K562 (cell line): Measurements from ENCODE around the gene LDLRAD3. TPM values are rescaled to one million over a fixed set of nuclear protein-coding genes. Genes with fewer than 3 reads are reported as not detected.

Experiments
- ATAC-seq: fragments of 200-7000 bp; cut with Tn5 transposase; 3 replicates; pipeline ENCODE4 v1.9.1; 2020; ENCODE audit warnings: moderate library complexity
- BruUV-seq: library from RNA; stranded (reverse); fragments of 400-500 nt; replicated peaks from 2 replicates; lab custom pipeline; 2021; lab: Mats Ljungman, UMichigan
- CTCF ChIA-PET: fragments of 300-600 bp; formaldehyde crosslinking; extraction: SDS; loops from one replicate; lab custom pipeline; 2021; ENCODE audit warnings: low intra/inter-chr PET ratio; lab: Yijun Ruan, JAX
- POLR2A ChIA-PET: fragments of 300-600, 350-650 bp; sonication (Branson Sonifier 250); formaldehyde crosslinking; extraction: SDS; loops from one replicate; lab custom pipeline; 2021; ENCODE audit warnings: antibody characterized with exemption, inconsistent platforms; lab: Yijun Ruan, JAX
- DNase-seq, 4 experiments: peaks; one replicate each; pipeline versions ENCODE4 v3.0.0 to v3.0.0-alpha.2; 2011 to 2018; ENCODE audit warnings: low spot score in 3 of 4, mixed read lengths in 3 of 4; ENCODE audit errors: extremely low read depth in 1 of 4
- FAIRE-seq: peaks from 2 replicates; lab custom pipeline; 2011; peaks lifted over from hg19 to GRCh38; lab: Jason Lieb, UNC
- H2AFZ ChIP-seq: 2 replicates; pipeline ENCODE4 v1.6.0; 2011; ENCODE audit warnings: low read depth, low read length, control low read depth, inconsistent platforms
- H3K27ac ChIP-seq: fragments of 200-600 bp; 3 replicates; pipeline ENCODE4 v1.8.0; 2011; ENCODE audit warnings: low read depth, mild to moderate bottlenecking, control low read depth, inconsistent platforms, low read length, moderate library complexity, mixed read lengths; ENCODE audit errors: extremely low read depth
- H3K27me3 ChIP-seq, 2 experiments: fragments of 300-600 bp in 1 of 2; 2 replicates in 1 of 2; 3 replicates in 1 of 2; pipeline versions ENCODE4 v1.6.0 to v1.8.0; 2011; ENCODE audit warnings: inconsistent platforms in 2 of 2, low read length in 2 of 2, mild to moderate bottlenecking in 1 of 2, mixed read lengths in 1 of 2, moderate library complexity in 1 of 2; ENCODE audit not compliant: control insufficient read depth in 2 of 2, insufficient read depth in 2 of 2
- H3K36me3 ChIP-seq: fragments of 300-600 bp; 3 replicates; pipeline ENCODE4 v1.8.0; 2011; ENCODE audit warnings: mild to moderate bottlenecking, low read length, inconsistent platforms; ENCODE audit not compliant: control insufficient read depth, insufficient read depth
- H3K4me1 ChIP-seq, 2 experiments: fragments of 200-600 bp in 1 of 2; replicated peaks in 1 of 2; 2 replicates in 1 of 2; 3 replicates in 1 of 2; pipeline versions ENCODE4 v1.5.1 to v1.8.0; 2011; ENCODE audit warnings: inconsistent platforms in 2 of 2, low read length in 2 of 2, mild to moderate bottlenecking in 1 of 2, mixed read lengths in 1 of 2, moderate library complexity in 1 of 2; ENCODE audit not compliant: control insufficient read depth in 2 of 2, insufficient read depth in 2 of 2
- H3K4me2 ChIP-seq: 2 replicates; pipeline ENCODE4 v1.6.1; 2011; ENCODE audit warnings: low read length, control low read depth, inconsistent platforms, mixed read lengths; ENCODE audit not compliant: insufficient read depth
- H3K4me3 ChIP-seq: fragments of 200-600 bp; sonication (generic), shearing (Covaris generic); 2 replicates; pipeline ENCODE4 v1.5.1; 2016; ENCODE audit warnings: control low read depth, inconsistent platforms
- H3K79me2 ChIP-seq: fragments of 200-600 bp; 3 replicates; pipeline ENCODE4 v1.8.0; 2011; ENCODE audit warnings: low read length, inconsistent platforms; ENCODE audit not compliant: control insufficient read depth, insufficient read depth
- H3K9ac ChIP-seq, 2 experiments: 2 replicates each; pipeline versions ENCODE4 v1.6.0 to v1.6.1; 2011; ENCODE audit warnings: low read depth in 2 of 2, low read length in 2 of 2, control low read depth in 1 of 2, inconsistent platforms in 1 of 2, mild to moderate bottlenecking in 1 of 2, mixed read lengths in 1 of 2; ENCODE audit not compliant: insufficient read depth in 1 of 2
- H3K9me1 ChIP-seq: one replicate; pipeline ENCODE4 v1.6.0; 2011; ENCODE audit warnings: inconsistent platforms, mild to moderate bottlenecking, low read length, moderate library complexity; ENCODE audit not compliant: control insufficient read depth, insufficient read depth
- H3K9me3 ChIP-seq: replicated peaks from 2 replicates; pipeline ENCODE4 v1.5.1; 2011; ENCODE audit warnings: low read depth, low read length, inconsistent platforms; ENCODE audit not compliant: control insufficient read depth, insufficient read depth
- H4K20me1 ChIP-seq: replicated peaks from 2 replicates; pipeline ENCODE4 v1.6.1; 2011; ENCODE audit warnings: low read length, inconsistent platforms, mixed read lengths; ENCODE audit not compliant: control insufficient read depth, insufficient read depth
- BRCA1 ChIP-seq, 2 experiments: fragments of 450-650 bp in 1 of 2; sonication (generic) in 1 of 2; formaldehyde crosslinking in 1 of 2; IDR thresholded peaks; 2 replicates each; pipeline versions ENCODE4 v1.5.0 to v1.6.1; 2017 to 2020; ENCODE audit warnings: mild to moderate bottlenecking in 1 of 2, missing genetic modification reagents in 1 of 2
- NONO ChIP-seq, 2 experiments: fragments of 200-400 bp in 1 of 2; fragments of 450-650 bp in 1 of 2; formaldehyde crosslinking in 1 of 2; IDR thresholded peaks; 2 replicates each; pipeline ENCODE4 v1.6.1; 2017; ENCODE audit warnings: low read depth in 2 of 2, mild to moderate bottlenecking in 2 of 2, moderate library complexity in 2 of 2, low read length in 1 of 2
- SMAD3 ChIP-seq: fragments of 450-650 bp; formaldehyde crosslinking; conservative IDR thresholded peaks from 2 replicates; pipeline ENCODE4 v1.4.0; 2020; ENCODE audit warnings: mild to moderate bottlenecking
- ZMIZ1 ChIP-seq, 2 experiments: fragments of 150-350 bp in 1 of 2; IDR thresholded peaks; 2 replicates each; pipeline ENCODE4 v1.6.1; 2012 to 2016; ENCODE audit warnings: low read depth in 2 of 2, low read length in 2 of 2, mild to moderate bottlenecking in 1 of 2, moderate library complexity in 1 of 2
- WGBS: fragments of 100-300 bp; shearing (Covaris generic); methylation state at CpG from one replicate; pipeline ENCODE4 v1.1.6; 2016; ENCODE audit warnings: low coverage, mixed read lengths; ENCODE audit not compliant: insufficient coverage; ENCODE audit errors: missing lambda C conversion rate; 5-methylcytosine and 5-hydroxymethylcytosine counted together
- in situ Hi-C: fragments of 300-500 bp; cut with MboI; formaldehyde crosslinking; loops from 4 replicates; pipeline ENCODE4 v1.15.0; 2018; ENCODE audit warnings: inconsistent platforms, mixed read lengths
- intact Hi-C: fragments of 100-400 bp; cut with micrococcal nuclease; formaldehyde crosslinking; loops from 2 replicates; pipeline ENCODE4 v1.14.2; 2022
- polyA plus RNA-seq, 8 experiments: library from polyadenylated mRNA; depleted of rRNA in 4 of 8; stranded (reverse) in 5 of 8; unstranded in 3 of 8; fragments of >200 nt; fragmentation: Nextera tagmentation in 2 of 8; fragmentation: Illumina TruSeq in 1 of 8; extraction: Ambion mirVana in 2 of 8; extraction: Trizol in 1 of 8; gene quantifications; 2 replicates each; pipeline versions ENCODE4 v1.2.1 to v1.2.3, GENCODE V29; 2011 to 2014; ENCODE audit warnings: inconsistent platforms in 1 of 8, missing spikeins in 1 of 8
- total RNA-seq, 7 experiments: library from RNA; depleted of rRNA in 6 of 7; stranded (reverse); fragments of >200 nt in 6 of 7; fragmentation: Illumina TruSeq in 2 of 7; extraction: Trizol in 2 of 7; gene quantifications; 2 replicates each; pipeline versions ENCODE4 v1.2.1 to v1.2.3, GENCODE V29; 2011 to 2021; ENCODE audit warnings: low replicate concordance in 1 of 7
- TF ChIP-seq, protein P1 (sequence below): sonication (generic); formaldehyde crosslinking; IDR thresholded peaks from 2 replicates; pipeline ENCODE4 v1.8.0; 2022; ENCODE audit warnings: mild to moderate bottlenecking, missing genetic modification reagents
- TF ChIP-seq, protein P2 (sequence below): fragments of 450-650 bp; IDR thresholded peaks from 2 replicates; pipeline ENCODE4 v1.6.1; 2018; ENCODE audit not compliant: partially characterized antibody
- TF ChIP-seq, protein P3 (sequence below), 2 experiments: IDR thresholded peaks in 1 of 2; conservative IDR thresholded peaks in 1 of 2; 2 replicates each; pipeline ENCODE4 v1.6.1; 2016; ENCODE audit warnings: low read depth in 2 of 2, mild to moderate bottlenecking in 1 of 2, missing compliant biosample characterization in 1 of 2, missing genetic modification characterization in 1 of 2, moderate library complexity in 1 of 2

Gene LDLRAD3
- total and polyA plus RNA-seq, 9 of the 15 experiments (the other 6 are each of a cell fraction or from before 2014, with no cell fraction given): 0.73 to 7.2 (median 3.5) TPM

DNA sequence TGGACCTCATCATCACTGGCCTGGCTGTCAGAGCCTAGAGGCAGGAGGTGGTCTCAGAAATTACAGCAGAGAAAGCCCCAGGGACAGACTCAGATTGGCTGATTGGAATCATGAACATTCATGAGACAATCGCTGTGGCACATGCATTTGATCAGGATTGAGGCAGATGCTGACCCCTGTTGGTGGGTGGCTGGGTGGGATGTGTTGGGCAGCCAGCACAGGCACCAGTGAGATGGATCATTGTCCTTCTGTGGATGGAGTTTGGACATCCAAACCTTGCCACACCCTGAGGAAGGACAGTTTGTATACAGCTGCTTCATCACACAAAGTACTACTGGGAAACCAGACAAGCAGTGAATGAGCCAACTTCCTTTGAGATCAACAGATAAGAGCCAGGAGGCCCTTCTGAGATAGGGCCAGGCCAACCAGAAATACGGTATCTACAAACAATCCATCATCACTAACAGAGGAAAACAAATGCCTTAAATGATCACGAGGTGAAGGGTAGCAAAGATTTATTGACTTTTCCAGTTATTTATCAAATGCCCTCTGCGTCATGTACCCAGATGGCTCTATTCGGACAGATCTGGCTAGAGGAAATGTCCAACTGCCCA is 328.0 kb downstream of the LDLRAD3 start:
- no peaks in the 10 kb centered on the region for H3K36me3 ChIP-seq
- H3K4me3 ChIP-seq: no peak overlapping the region
- WGBS: 29% methylated on average over 5 of the region's 5 CpGs
- BruUV-seq: no TSS peak
- H2AFZ ChIP-seq: no peak overlapping the region
- no peak overlapping the region for H3K27ac ChIP-seq
- H3K9me3 ChIP-seq: no peaks in the 10 kb centered on the region
- H3K79me2 ChIP-seq: no peaks in the 10 kb centered on the region
- H3K4me2 ChIP-seq: no peak overlapping the region
- no peaks in the 10 kb centered on the region; the same call in 1 of the 2 replicates for H4K20me1 ChIP-seq
- peaks cover 2% of the 10 kb centered on the region for H3K9me1 ChIP-seq
- DNase-seq (peak in 2 of 4 experiments; percentile 25 to 27), ATAC-seq (no peak; the same call in 1 of the 3 replicates), FAIRE-seq (no peak)
- H3K27me3 ChIP-seq: no peaks in the 10 kb centered on the region
- intact Hi-C loops (no loop called here), in situ Hi-C loops (no loop called here)
- POLR2A ChIA-PET: interaction anchor here (0.6 kb wide), 1 partner anchor 179 kb away, joined by 3 read pairs; no protein-coding TSS in a partner anchor
- H3K4me1 ChIP-seq: no peaks in the 10 kb centered on the region
- H3K9ac ChIP-seq: no peak overlapping the region
- CTCF ChIA-PET: no interaction called here
- no peak for TF ChIP-seq ZMIZ1 (IDR thresholded peaks at IDR 0.05; ENCODE audit: low read depth in 2 of 2, low read length in 2 of 2)
- TF ChIP-seq, protein P1, sequence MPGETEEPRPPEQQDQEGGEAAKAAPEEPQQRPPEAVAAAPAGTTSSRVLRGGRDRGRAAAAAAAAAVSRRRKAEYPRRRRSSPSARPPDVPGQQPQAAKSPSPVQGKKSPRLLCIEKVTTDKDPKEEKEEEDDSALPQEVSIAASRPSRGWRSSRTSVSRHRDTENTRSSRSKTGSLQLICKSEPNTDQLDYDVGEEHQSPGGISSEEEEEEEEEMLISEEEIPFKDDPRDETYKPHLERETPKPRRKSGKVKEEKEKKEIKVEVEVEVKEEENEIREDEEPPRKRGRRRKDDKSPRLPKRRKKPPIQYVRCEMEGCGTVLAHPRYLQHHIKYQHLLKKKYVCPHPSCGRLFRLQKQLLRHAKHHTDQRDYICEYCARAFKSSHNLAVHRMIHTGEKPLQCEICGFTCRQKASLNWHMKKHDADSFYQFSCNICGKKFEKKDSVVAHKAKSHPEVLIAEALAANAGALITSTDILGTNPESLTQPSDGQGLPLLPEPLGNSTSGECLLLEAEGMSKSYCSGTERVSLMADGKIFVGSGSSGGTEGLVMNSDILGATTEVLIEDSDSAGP (CRISPR knock-in tag): no peak
- TF ChIP-seq NONO (IDR thresholded peaks at IDR 0.05; ENCODE audit: low read depth in 2 of 2, low read length in 1 of 2): no peak
- TF ChIP-seq, protein P2, sequence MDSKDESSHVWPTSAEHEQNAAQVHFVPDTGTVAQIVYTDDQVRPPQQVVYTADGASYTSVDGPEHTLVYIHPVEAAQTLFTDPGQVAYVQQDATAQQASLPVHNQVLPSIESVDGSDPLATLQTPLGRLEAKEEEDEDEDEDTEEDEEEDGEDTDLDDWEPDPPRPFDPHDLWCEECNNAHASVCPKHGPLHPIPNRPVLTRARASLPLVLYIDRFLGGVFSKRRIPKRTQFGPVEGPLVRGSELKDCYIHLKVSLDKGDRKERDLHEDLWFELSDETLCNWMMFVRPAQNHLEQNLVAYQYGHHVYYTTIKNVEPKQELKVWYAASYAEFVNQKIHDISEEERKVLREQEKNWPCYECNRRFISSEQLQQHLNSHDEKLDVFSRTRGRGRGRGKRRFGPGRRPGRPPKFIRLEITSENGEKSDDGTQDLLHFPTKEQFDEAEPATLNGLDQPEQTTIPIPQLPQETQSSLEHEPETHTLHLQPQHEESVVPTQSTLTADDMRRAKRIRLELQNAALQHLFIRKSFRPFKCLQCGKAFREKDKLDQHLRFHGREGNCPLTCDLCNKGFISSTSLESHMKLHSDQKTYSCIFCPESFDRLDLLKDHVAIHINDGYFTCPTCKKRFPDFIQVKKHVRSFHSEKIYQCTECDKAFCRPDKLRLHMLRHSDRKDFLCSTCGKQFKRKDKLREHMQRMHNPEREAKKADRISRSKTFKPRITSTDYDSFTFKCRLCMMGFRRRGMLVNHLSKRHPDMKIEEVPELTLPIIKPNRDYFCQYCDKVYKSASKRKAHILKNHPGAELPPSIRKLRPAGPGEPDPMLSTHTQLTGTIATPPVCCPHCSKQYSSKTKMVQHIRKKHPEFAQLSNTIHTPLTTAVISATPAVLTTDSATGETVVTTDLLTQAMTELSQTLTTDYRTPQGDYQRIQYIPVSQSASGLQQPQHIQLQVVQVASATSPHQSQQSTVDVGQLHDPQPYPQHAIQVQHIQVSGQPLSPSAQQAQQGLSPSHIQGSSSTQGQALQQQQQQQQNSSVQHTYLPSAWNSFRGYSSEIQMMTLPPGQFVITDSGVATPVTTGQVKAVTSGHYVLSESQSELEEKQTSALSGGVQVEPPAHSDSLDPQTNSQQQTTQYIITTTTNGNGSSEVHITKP: no peak
- TF ChIP-seq, protein P3, sequence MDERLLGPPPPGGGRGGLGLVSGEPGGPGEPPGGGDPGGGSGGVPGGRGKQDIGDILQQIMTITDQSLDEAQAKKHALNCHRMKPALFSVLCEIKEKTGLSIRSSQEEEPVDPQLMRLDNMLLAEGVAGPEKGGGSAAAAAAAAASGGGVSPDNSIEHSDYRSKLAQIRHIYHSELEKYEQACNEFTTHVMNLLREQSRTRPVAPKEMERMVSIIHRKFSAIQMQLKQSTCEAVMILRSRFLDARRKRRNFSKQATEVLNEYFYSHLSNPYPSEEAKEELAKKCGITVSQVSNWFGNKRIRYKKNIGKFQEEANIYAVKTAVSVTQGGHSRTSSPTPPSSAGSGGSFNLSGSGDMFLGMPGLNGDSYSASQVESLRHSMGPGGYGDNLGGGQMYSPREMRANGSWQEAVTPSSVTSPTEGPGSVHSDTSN (CRISPR knock-in tag; IDR thresholded peaks at IDR 0.05; ENCODE audit: low read depth): no peak
- TF ChIP-seq, protein P3 (tag; conservative IDR thresholded peaks at IDR 0.05; ENCODE audit: low read depth): peak; percentile 68
- no peak for TF ChIP-seq SMAD3 (CRISPR knock-in tag)
- TF ChIP-seq BRCA1 (IDR thresholded peaks at IDR 0.05): no peak
- no peak for TF ChIP-seq BRCA1 (CRISPR knock-in tag; IDR thresholded peaks at IDR 0.05)
